Hepatocyte (in vitro differentiated cells): Measurements from ENCODE around the gene C8A.

Source experiments
- CTCF ChIP-seq: fragments of 200-600 bp; sonication (generic); IDR thresholded peaks from 2 replicates; pipeline ENCODE4 v1.5.1; 2016; ENCODE audit warnings: antibody characterized with exemption, mild to moderate bottlenecking; ENCODE audit not compliant: poor library complexity
- EZH2 ChIP-seq: fragments of 200-600 bp; sonication (generic); IDR thresholded peaks from 2 replicates; pipeline ENCODE4 v1.6.1; 2016; ENCODE audit warnings: antibody characterized with exemption, mild to moderate bottlenecking, borderline replicate concordance
- EZH2phosphoT487 ChIP-seq: fragments of 200-600 bp; sonication (generic); IDR thresholded peaks from one replicate; pipeline ENCODE4 v1.6.1; 2018; ENCODE audit warnings: antibody characterized with exemption, mild to moderate bottlenecking, low read depth, moderate library complexity; ENCODE audit not compliant: unreplicated experiment, severe bottlenecking

GRCh38 chr1:56922507-56922906 is 67.9 kb downstream of the C8A start:
- TF ChIP-seq CTCF (no peak), EZH2phosphoT487 (no peak), EZH2 (no peak)
